CD14-positive monocyte (primary cell): Measurements from ENCODE around the gene PAQR8. TPM values are rescaled to one million over a fixed set of nuclear protein-coding genes. Genes with fewer than 3 reads are reported as not detected.

Experiments used
- DNase-seq, 3 donors: peaks; one replicate each; pipeline ENCODE4 v3.0.0-alpha.2; 2011 to 2022
- H2AFZ ChIP-seq: 2 replicates; pipeline ENCODE4 v1.6.0; 2012; ENCODE audit warnings: mild to moderate bottlenecking, low read depth, low read length, inconsistent platforms; ENCODE audit not compliant: insufficient read depth, poor library complexity, severe bottlenecking
- H3K27ac ChIP-seq, 2 donors: 1 replicate in 1 of 2; 2 replicates in 1 of 2; pipeline ENCODE4 v1.5.1; 2012 to 2013; ENCODE audit warnings: low read length in 2 of 2, control low read depth in 1 of 2, inconsistent platforms in 1 of 2, low read depth in 1 of 2, mild to moderate bottlenecking in 1 of 2
- H3K27me3 ChIP-seq, 2 donors: one replicate each; pipeline versions ENCODE4 v1.6.0 to v1.6.1; 2011 to 2013; ENCODE audit warnings: low read length in 2 of 2; ENCODE audit not compliant: control insufficient read depth in 2 of 2, insufficient read depth in 2 of 2
- H3K36me3 ChIP-seq, 2 donors: replicated peaks in 1 of 2; 1 replicate in 1 of 2; 2 replicates in 1 of 2; pipeline versions ENCODE4 v1.5.1 to v1.6.1; 2012 to 2013; ENCODE audit warnings: low read length in 2 of 2, control low read depth in 1 of 2, inconsistent platforms in 1 of 2, mild to moderate bottlenecking in 1 of 2; ENCODE audit not compliant: insufficient read depth in 2 of 2, control insufficient read depth in 1 of 2
- H3K4me1 ChIP-seq, 2 donors: 1 replicate in 1 of 2; 2 replicates in 1 of 2; pipeline versions ENCODE4 v1.5.1 to v1.6.1; 2012 to 2013; ENCODE audit warnings: low read length in 2 of 2, control low read depth in 1 of 2, inconsistent platforms in 1 of 2, mild to moderate bottlenecking in 1 of 2, moderate library complexity in 1 of 2; ENCODE audit not compliant: insufficient read depth in 2 of 2, control insufficient read depth in 1 of 2
- H3K4me2 ChIP-seq: replicated peaks from 2 replicates; pipeline ENCODE3; 2012; ENCODE audit warnings: low read length, moderate library complexity, mild to moderate bottlenecking; ENCODE audit not compliant: poor library complexity, severe bottlenecking; ENCODE audit errors: extremely low read depth
- H3K4me3 ChIP-seq, 3 experiments: fragments of 200-600 bp in 1 of 3; sonication (generic) in 1 of 3; replicated peaks in 1 of 3; 1 replicate in 2 of 3; 2 replicates in 1 of 3; pipeline ENCODE4 v1.5.1; 2011 to 2013; ENCODE audit warnings: low read length in 3 of 3, mild to moderate bottlenecking in 3 of 3, control low read depth in 2 of 3, low read depth in 2 of 3, inconsistent platforms in 1 of 3, moderate library complexity in 1 of 3
- H3K79me2 ChIP-seq: 2 replicates; pipeline ENCODE4 v1.6.0; 2012; ENCODE audit warnings: mild to moderate bottlenecking, control low read depth, inconsistent platforms, low read length, moderate library complexity; ENCODE audit not compliant: insufficient read depth
- H3K9ac ChIP-seq: 2 replicates; pipeline ENCODE4 v1.6.0; 2017; ENCODE audit warnings: low read length, mild to moderate bottlenecking; ENCODE audit not compliant: insufficient read depth, poor library complexity, severe bottlenecking
- H3K9me3 ChIP-seq, 2 donors: replicated peaks in 1 of 2; 1 replicate in 1 of 2; 2 replicates in 1 of 2; pipeline versions ENCODE4 v1.5.1 to v1.6.1; 2012 to 2013; ENCODE audit warnings: low read length in 2 of 2, control low read depth in 1 of 2; ENCODE audit not compliant: control insufficient read depth in 1 of 2, insufficient read depth in 1 of 2
- H4K20me1 ChIP-seq: 2 replicates; pipeline ENCODE4 v1.6.0; 2012; ENCODE audit warnings: mild to moderate bottlenecking, low read length, control low read depth, moderate library complexity; ENCODE audit not compliant: insufficient read depth
- H3K27ac Mint-ChIP-seq, 7 donors: one replicate each; pipeline ENCODE4 v1.8.0; 2020; ENCODE audit warnings: mild to moderate bottlenecking in 7 of 7, mixed read lengths in 7 of 7, moderate library complexity in 6 of 7, inconsistent platforms in 2 of 7
- H3K27me3 Mint-ChIP-seq, 3 donors: one replicate each; pipeline ENCODE4 v1.8.0; 2021 to 2022; ENCODE audit warnings: low read depth in 3 of 3, mild to moderate bottlenecking in 3 of 3, mixed read lengths in 3 of 3, moderate library complexity in 3 of 3, inconsistent platforms in 1 of 3
- H3K36me3 Mint-ChIP-seq, 2 donors: one replicate each; pipeline ENCODE4 v1.8.0; 2020; ENCODE audit warnings: mixed read lengths in 2 of 2, inconsistent platforms in 1 of 2, mild to moderate bottlenecking in 1 of 2
- H3K4me1 Mint-ChIP-seq: one replicate; pipeline ENCODE4 v1.8.0; 2020; ENCODE audit warnings: mild to moderate bottlenecking, mixed read lengths
- H3K4me3 Mint-ChIP-seq, 2 donors: one replicate each; pipeline ENCODE4 v1.8.0; 2020; ENCODE audit warnings: mild to moderate bottlenecking in 2 of 2, mixed read lengths in 2 of 2, moderate library complexity in 1 of 2
- H3K9me3 Mint-ChIP-seq, 7 donors: one replicate each; pipeline ENCODE4 v1.8.0; 2020 to 2022; ENCODE audit warnings: mixed read lengths in 7 of 7, mild to moderate bottlenecking in 6 of 7, moderate library complexity in 6 of 7, inconsistent platforms in 2 of 7
- WGBS: methylation state at CpG from one replicate; pipeline ENCODE4 v1.1.5; 2013; ENCODE audit warnings: missing lambda C conversion rate; ENCODE audit not compliant: insufficient coverage; 5-methylcytosine and 5-hydroxymethylcytosine counted together
- intact Hi-C, 2 donors: fragments of 100-400 bp; cut with micrococcal nuclease; formaldehyde crosslinking; loops; one replicate each; pipeline versions ENCODE4 v1.15.0 to v1.15.1; 2023
- polyA plus RNA-seq, 3 donors: library from polyadenylated mRNA; depleted of rRNA in 1 of 3; unstranded in 2 of 3; stranded (reverse) in 1 of 3; fragments of 300-500 nt in 2 of 3; fragments of >200 nt in 1 of 3; fragmentation: Illumina TruSeq in 2 of 3; gene quantifications; 1 replicate in 2 of 3; 2 replicates in 1 of 3; pipeline ENCODE4 v1.2.3, GENCODE V29; 2012 to 2021
- TF ChIP-seq, protein P1 (sequence below): fragments of 200-600 bp; IDR thresholded peaks from one replicate; pipeline ENCODE4 v1.8.0; 2022; ENCODE audit warnings: antibody characterized with exemption, mild to moderate bottlenecking

The PAQR8 gene
- polyA plus RNA-seq, 3 donors, result 2.4 to 17.4 (median 6.8) TPM

DNA sequence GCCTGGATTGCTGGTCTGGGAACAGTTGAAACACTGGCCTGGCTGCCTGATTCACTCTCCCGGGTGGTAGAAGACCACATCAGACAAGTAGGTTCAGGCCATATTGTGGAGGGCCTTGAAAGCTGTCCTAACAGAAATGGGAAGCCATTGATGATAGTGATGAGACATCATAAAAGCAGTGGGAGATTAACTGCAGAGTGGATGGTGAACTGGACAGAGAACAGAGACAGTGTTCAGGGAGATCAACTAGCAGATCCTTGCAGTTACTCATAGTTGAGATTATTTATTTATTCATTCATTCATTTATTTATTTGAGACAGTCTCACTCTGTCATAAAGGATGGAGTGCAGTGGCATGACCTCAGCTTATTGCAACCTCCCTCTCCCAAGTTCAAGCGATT is 47.2 kb upstream of the PAQR8 start:
- TF ChIP-seq, protein P1, sequence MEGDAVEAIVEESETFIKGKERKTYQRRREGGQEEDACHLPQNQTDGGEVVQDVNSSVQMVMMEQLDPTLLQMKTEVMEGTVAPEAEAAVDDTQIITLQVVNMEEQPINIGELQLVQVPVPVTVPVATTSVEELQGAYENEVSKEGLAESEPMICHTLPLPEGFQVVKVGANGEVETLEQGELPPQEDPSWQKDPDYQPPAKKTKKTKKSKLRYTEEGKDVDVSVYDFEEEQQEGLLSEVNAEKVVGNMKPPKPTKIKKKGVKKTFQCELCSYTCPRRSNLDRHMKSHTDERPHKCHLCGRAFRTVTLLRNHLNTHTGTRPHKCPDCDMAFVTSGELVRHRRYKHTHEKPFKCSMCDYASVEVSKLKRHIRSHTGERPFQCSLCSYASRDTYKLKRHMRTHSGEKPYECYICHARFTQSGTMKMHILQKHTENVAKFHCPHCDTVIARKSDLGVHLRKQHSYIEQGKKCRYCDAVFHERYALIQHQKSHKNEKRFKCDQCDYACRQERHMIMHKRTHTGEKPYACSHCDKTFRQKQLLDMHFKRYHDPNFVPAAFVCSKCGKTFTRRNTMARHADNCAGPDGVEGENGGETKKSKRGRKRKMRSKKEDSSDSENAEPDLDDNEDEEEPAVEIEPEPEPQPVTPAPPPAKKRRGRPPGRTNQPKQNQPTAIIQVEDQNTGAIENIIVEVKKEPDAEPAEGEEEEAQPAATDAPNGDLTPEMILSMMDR, result no peak
- Histone ChIP-seq H2AFZ (no peak overlapping the region), H3K9me3 (no peaks in the 10 kb centered on the region), H3K9ac (no peak overlapping the region), H3K4me1 (peaks cover 40 to 44% of the 10 kb centered on the region in 2 donors), H3K27ac (no peak overlapping the region), H3K36me3 (no peaks in the 10 kb centered on the region), H3K4me3 (no peak overlapping the region), H3K27me3 (no peaks in the 10 kb centered on the region), H4K20me1 (no peaks in the 10 kb centered on the region), H3K4me2 (no peak overlapping the region), H3K79me2 (no peaks in the 10 kb centered on the region)
- intact Hi-C loops, result no loop called here
- peak overlapping the region in 1 of 7 donors; percentile 33 for H3K27ac Mint-ChIP-seq
- no peaks in the 10 kb centered on the region for H3K36me3 Mint-ChIP-seq
- no peaks in the 10 kb centered on the region for H3K9me3 Mint-ChIP-seq
- H3K27me3 Mint-ChIP-seq, result no peaks in the 10 kb centered on the region
- peaks cover 35% of the 10 kb centered on the region for H3K4me1 Mint-ChIP-seq
- H3K4me3 Mint-ChIP-seq, result no peak overlapping the region
- 100% methylated on average over 1 of the region's 2 CpGs for WGBS
- DNase-seq, result no peak

DNA sequence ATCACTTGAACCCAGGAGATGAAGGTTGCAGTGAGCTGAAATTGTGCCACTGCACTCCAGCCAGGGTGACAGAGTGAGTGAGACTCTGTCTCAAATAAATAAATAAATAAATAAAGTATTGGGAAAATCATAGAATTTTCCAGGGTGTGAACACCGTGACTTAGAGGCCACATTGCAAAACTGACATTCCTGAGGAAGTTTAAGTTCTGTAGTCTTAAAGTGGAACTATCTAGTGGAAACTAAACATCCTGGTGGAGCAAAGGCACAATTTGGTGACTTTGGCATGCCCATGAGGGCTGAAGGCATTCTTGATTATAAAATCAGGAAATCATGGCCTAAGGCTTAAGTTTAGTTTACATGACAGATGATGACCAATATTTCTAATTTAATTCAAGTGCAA is 44.7 kb upstream of the PAQR8 start:
- H3K27ac Mint-ChIP-seq, result peak overlapping the region; percentile 31 to 89 (median 86)
- intact Hi-C loops, result no loop called here
- DNase-seq, result peak in 2 of 3 donors; percentile 20 to 31
- H4K20me1 ChIP-seq, result no peaks in the 10 kb centered on the region
- no peaks in the 10 kb centered on the region for H3K9me3 Mint-ChIP-seq
- no peaks in the 10 kb centered on the region for H3K79me2 ChIP-seq
- no peaks in the 10 kb centered on the region for H3K9me3 ChIP-seq
- TF ChIP-seq, protein P1, result no peak
- no peaks in the 10 kb centered on the region for H3K36me3 Mint-ChIP-seq
- H3K27ac ChIP-seq, result peak overlapping the region in 1 of 2 donors; percentile 47
- no peak overlapping the region for H3K9ac ChIP-seq
- peaks cover 22% of the 10 kb centered on the region for H3K4me1 Mint-ChIP-seq
- H3K27me3 Mint-ChIP-seq, result no peaks in the 10 kb centered on the region
- H2AFZ ChIP-seq, result no peak overlapping the region
- H3K36me3 ChIP-seq, result no peaks in the 10 kb centered on the region
- no peak overlapping the region for H3K4me2 ChIP-seq
- no peaks in the 10 kb centered on the region for H3K27me3 ChIP-seq
- H3K4me3 ChIP-seq, result no peak overlapping the region
- H3K4me3 Mint-ChIP-seq, result no peak overlapping the region
- H3K4me1 ChIP-seq, result peaks cover 26 to 27% of the 10 kb centered on the region in 2 donors
- 0% methylated on average over 1 of the region's 1 CpG for WGBS
